Ishikawa (cell line): ENCODE data around the gene LETM1.

ENCODE experiments used
- CEBPB ChIP-seq: IDR thresholded peaks from 2 replicates; pipeline ENCODE4 v1.6.1; 2012
- CREB1 ChIP-seq: IDR thresholded peaks from 2 replicates; pipeline ENCODE4 v1.6.1; 2012; ENCODE audit warnings: low read depth
- EGR1 ChIP-seq: IDR thresholded peaks from 2 replicates; pipeline ENCODE4 v1.6.1; 2012
- EP300 ChIP-seq: IDR thresholded peaks from 2 replicates; pipeline ENCODE4 v1.6.1; 2012; ENCODE audit warnings: borderline replicate concordance
- FOXM1 ChIP-seq: IDR thresholded peaks from 2 replicates; pipeline ENCODE4 v1.6.1; 2012; ENCODE audit warnings: low read depth, borderline replicate concordance
- MAX ChIP-seq: IDR thresholded peaks from 2 replicates; pipeline ENCODE4 v1.6.1; 2012
- RAD21 ChIP-seq: IDR thresholded peaks from 2 replicates; pipeline ENCODE4 v1.6.1; 2012; ENCODE audit warnings: low read depth
- REST ChIP-seq: IDR thresholded peaks from 2 replicates; pipeline ENCODE4 v1.6.1; 2012; ENCODE audit warnings: low read depth, mild to moderate bottlenecking
- TAF1 ChIP-seq: IDR thresholded peaks from 2 replicates; pipeline ENCODE4 v1.6.1; 2012; ENCODE audit warnings: low read depth, mild to moderate bottlenecking
- ZBTB7A ChIP-seq: IDR thresholded peaks from 2 replicates; pipeline ENCODE4 v1.6.1; 2012; ENCODE audit warnings: low read depth

DNA sequence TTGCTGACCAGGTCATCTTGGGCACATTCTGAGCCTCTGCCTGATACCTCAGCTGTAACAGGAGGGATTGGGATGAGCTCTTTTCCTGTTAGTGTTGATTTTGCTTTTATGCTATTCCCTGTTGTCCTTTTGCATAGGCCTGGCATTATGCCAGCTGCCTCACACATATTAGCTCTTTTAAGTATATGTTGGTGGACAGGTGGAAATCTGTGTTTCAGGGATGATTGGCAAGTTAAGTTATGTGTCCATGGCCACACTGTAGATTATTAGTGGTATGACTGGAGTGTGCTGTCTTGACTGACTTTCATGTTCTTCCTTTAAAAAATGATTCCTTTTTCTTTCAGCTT lies 44.1 kb upstream of the LETM1 start:
- TF ChIP-seq MAX (no peak), CREB1 (no peak), EGR1 (no peak), REST (no peak), RAD21 (no peak), ZBTB7A (no peak), CEBPB (no peak), FOXM1 (no peak), EP300 (no peak), TAF1 (no peak)
